ENCODE data around the gene CBX6. TPM values are rescaled to one million over a fixed set of nuclear protein-coding genes. Genes with fewer than 3 reads are reported as not detected.
"Not testable (repeated sequence)": the region's sequence is repeated elsewhere in the genome, so short reads cannot be mapped to it uniquely, and the experiment has no call there.

Gene CBX6
- total RNA-seq, 2 donors from 2014 or later = 28.0 to 57.0 TPM

- H3K36me3 ChIP-seq = peaks cover 16% of the 10 kb centered on the region
- no peak for TF ChIP-seq CTCF (IDR thresholded peaks at IDR 0.05)
- no peak overlapping the region for H3K27ac ChIP-seq
- H3K27me3 ChIP-seq = no peaks in the 10 kb centered on the region
- no peak for DNase-seq (ENCODE audit: low spot score)
- no peaks in the 10 kb centered on the region for H3K9me3 ChIP-seq
- no peak overlapping the region for H3K4me3 ChIP-seq
- peaks cover 0 to 49% of the 10 kb centered on the region in 2 donors for H3K4me1 ChIP-seq
Measured at GRCh38 chr22:38861927-38862326, 10.1 kb downstream of the CBX6 start.

- peaks cover 0 to 45% of the 10 kb centered on the region in 2 donors for H3K4me1 ChIP-seq
- no peaks in the 10 kb centered on the region for H3K9me3 ChIP-seq
- H3K4me3 ChIP-seq = no peak overlapping the region
- no peak for DNase-seq (ENCODE audit: low spot score)
- no peaks in the 10 kb centered on the region for H3K27me3 ChIP-seq
- peaks cover 10% of the 10 kb centered on the region for H3K36me3 ChIP-seq
- TF ChIP-seq CTCF (IDR thresholded peaks at IDR 0.05) = no peak
- H3K27ac ChIP-seq = no peak overlapping the region
Measured at GRCh38 chr22:38861170-38861876, 10.7 kb downstream of the CBX6 start.

GRCh38 chr22:38860283-38861169, 11.5 kb downstream of the CBX6 start:
- H3K9me3 ChIP-seq = no peaks in the 10 kb centered on the region
- peaks cover 0 to 37% of the 10 kb centered on the region in 2 donors for H3K4me1 ChIP-seq
- H3K27ac ChIP-seq = no peak overlapping the region
- peaks cover 2% of the 10 kb centered on the region for H3K36me3 ChIP-seq
- TF ChIP-seq CTCF (IDR thresholded peaks at IDR 0.05) = no peak
- H3K4me3 ChIP-seq = no peak overlapping the region
- no peaks in the 10 kb centered on the region for H3K27me3 ChIP-seq
- DNase-seq (ENCODE audit: low spot score) = no peak

GRCh38 chr22:38859581-38860282, 12.3 kb downstream of the CBX6 start:
- no peak overlapping the region for H3K27ac ChIP-seq
- H3K4me3 ChIP-seq = no peak overlapping the region
- H3K36me3 ChIP-seq = no peaks in the 10 kb centered on the region
- H3K9me3 ChIP-seq = no peaks in the 10 kb centered on the region
- H3K4me1 ChIP-seq = peaks cover 0 to 30% of the 10 kb centered on the region in 2 donors
- no peaks in the 10 kb centered on the region for H3K27me3 ChIP-seq
- DNase-seq (ENCODE audit: low spot score) = no peak
- TF ChIP-seq CTCF (IDR thresholded peaks at IDR 0.05) = no peak

- Histone ChIP-seq H3K27me3 (no peaks in the 10 kb centered on the region), H3K4me1 (peaks cover 0 to 17% of the 10 kb centered on the region in 2 donors), H3K36me3 (no peaks in the 10 kb centered on the region), H3K27ac (no peak overlapping the region), H3K4me3 (no peak overlapping the region), H3K9me3 (no peaks in the 10 kb centered on the region)
- no peak for TF ChIP-seq CTCF (IDR thresholded peaks at IDR 0.05)
- no peak for DNase-seq (ENCODE audit: low spot score)
Measured at GRCh38 chr22:38858492-38858891, 13.5 kb downstream of the CBX6 start.

GRCh38 chr22:38854476-38854875, 17.5 kb downstream of the CBX6 start:
- H3K9me3 ChIP-seq; DNase-seq (ENCODE audit: low spot score); H3K36me3 ChIP-seq; H3K4me1 ChIP-seq; H3K27me3 ChIP-seq; H3K4me3 ChIP-seq; H3K27ac ChIP-seq: not testable (repeated sequence)

GRCh38 chr22:38853883-38854282, 18.1 kb downstream of the CBX6 start:
- not testable (repeated sequence) for DNase-seq (ENCODE audit: low spot score); H3K9me3 ChIP-seq; H3K4me1 ChIP-seq; H3K4me3 ChIP-seq; H3K27ac ChIP-seq; H3K27me3 ChIP-seq; H3K36me3 ChIP-seq

All from right atrium auricular region (tissue), 2 donors.